ENCODE measurements around the gene KRTAP22-2. TPM values are rescaled to one million over a fixed set of nuclear protein-coding genes. Genes with fewer than 3 reads are reported as not detected.

The KRTAP22-2 gene
- total RNA-seq, 2 experiments from 2014 or later: not detected

- H3K4me3 ChIP-seq (ENCODE audit: low read length): no peak overlapping the region
- DNase-seq: no peak
- no peaks in the 10 kb centered on the region for H3K4me1 ChIP-seq (ENCODE audit: insufficient read depth, low read length)
- ChIA-PET POLR2A (no interaction called here), CTCF (no interaction called here)
- H3K27ac Mint-ChIP-seq: no peak overlapping the region
- H3K27me3 ChIP-seq (ENCODE audit: control insufficient read depth in 1 of 2, insufficient read depth in 2 of 2, low read length in 2 of 2): no peaks in the 10 kb centered on the region
- no peaks in the 10 kb centered on the region for H3K36me3 ChIP-seq (ENCODE audit: insufficient read depth, low read length)
- H3K4me1 Mint-ChIP-seq (ENCODE audit: low read depth): no peaks in the 10 kb centered on the region
- H3K27ac ChIP-seq (ENCODE audit: low read depth in 1 of 2, low read length in 2 of 2): no peak overlapping the region
- H3K4me3 Mint-ChIP-seq: no peak overlapping the region
- H3K27me3 Mint-ChIP-seq: no peaks in the 10 kb centered on the region
- no peaks in the 10 kb centered on the region for H3K36me3 Mint-ChIP-seq (ENCODE audit: low read depth)
- TF ChIP-seq, protein P1, sequence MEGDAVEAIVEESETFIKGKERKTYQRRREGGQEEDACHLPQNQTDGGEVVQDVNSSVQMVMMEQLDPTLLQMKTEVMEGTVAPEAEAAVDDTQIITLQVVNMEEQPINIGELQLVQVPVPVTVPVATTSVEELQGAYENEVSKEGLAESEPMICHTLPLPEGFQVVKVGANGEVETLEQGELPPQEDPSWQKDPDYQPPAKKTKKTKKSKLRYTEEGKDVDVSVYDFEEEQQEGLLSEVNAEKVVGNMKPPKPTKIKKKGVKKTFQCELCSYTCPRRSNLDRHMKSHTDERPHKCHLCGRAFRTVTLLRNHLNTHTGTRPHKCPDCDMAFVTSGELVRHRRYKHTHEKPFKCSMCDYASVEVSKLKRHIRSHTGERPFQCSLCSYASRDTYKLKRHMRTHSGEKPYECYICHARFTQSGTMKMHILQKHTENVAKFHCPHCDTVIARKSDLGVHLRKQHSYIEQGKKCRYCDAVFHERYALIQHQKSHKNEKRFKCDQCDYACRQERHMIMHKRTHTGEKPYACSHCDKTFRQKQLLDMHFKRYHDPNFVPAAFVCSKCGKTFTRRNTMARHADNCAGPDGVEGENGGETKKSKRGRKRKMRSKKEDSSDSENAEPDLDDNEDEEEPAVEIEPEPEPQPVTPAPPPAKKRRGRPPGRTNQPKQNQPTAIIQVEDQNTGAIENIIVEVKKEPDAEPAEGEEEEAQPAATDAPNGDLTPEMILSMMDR (IDR thresholded peaks at IDR 0.05): no peak
- H3K9me3 ChIP-seq (ENCODE audit: control insufficient read depth in 1 of 2, insufficient read depth in 1 of 2, low read length in 2 of 2): peaks cover 0 to 4% of the 10 kb centered on the region in 2 experiments
- peaks cover 3% of the 10 kb centered on the region for H3K9me3 Mint-ChIP-seq
- intact Hi-C loops (cut with DNase I, micrococcal nuclease): no loop called here
- ATAC-seq (ENCODE audit: poor library complexity): no peak
These were observed 39.0 kb upstream of the KRTAP22-2 start for GRCh38 chr21:30629200-30629599.

- Mint-ChIP-seq H3K27ac (no peak overlapping the region), H3K27me3 (peaks cover 3% of the 10 kb centered on the region), H3K4me1 (ENCODE audit: low read depth) (no peaks in the 10 kb centered on the region), H3K4me3 (no peak overlapping the region), H3K9me3 (peaks cover 3% of the 10 kb centered on the region), H3K36me3 (ENCODE audit: low read depth) (no peaks in the 10 kb centered on the region)
- no peak overlapping the region for H3K4me3 ChIP-seq (ENCODE audit: low read length)
- DNase-seq (no peak), ATAC-seq (ENCODE audit: poor library complexity) (no peak)
- H3K36me3 ChIP-seq (ENCODE audit: insufficient read depth, low read length): no peaks in the 10 kb centered on the region
- no peaks in the 10 kb centered on the region for H3K4me1 ChIP-seq (ENCODE audit: insufficient read depth, low read length)
- ChIA-PET POLR2A (no interaction called here), CTCF (no interaction called here)
- TF ChIP-seq, protein P1 (IDR thresholded peaks at IDR 0.05): no peak
- no peaks in the 10 kb centered on the region for H3K27me3 ChIP-seq (ENCODE audit: control insufficient read depth in 1 of 2, insufficient read depth in 2 of 2, low read length in 2 of 2)
- H3K9me3 ChIP-seq (ENCODE audit: control insufficient read depth in 1 of 2, insufficient read depth in 1 of 2, low read length in 2 of 2): peaks cover 0 to 4% of the 10 kb centered on the region in 2 experiments
- intact Hi-C loops (cut with DNase I, micrococcal nuclease): no loop called here
- no peak overlapping the region for H3K27ac ChIP-seq (ENCODE audit: low read depth in 1 of 2, low read length in 2 of 2)
These were observed 37.9 kb upstream of the KRTAP22-2 start for GRCh38 chr21:30628109-30628508.

DNA sequence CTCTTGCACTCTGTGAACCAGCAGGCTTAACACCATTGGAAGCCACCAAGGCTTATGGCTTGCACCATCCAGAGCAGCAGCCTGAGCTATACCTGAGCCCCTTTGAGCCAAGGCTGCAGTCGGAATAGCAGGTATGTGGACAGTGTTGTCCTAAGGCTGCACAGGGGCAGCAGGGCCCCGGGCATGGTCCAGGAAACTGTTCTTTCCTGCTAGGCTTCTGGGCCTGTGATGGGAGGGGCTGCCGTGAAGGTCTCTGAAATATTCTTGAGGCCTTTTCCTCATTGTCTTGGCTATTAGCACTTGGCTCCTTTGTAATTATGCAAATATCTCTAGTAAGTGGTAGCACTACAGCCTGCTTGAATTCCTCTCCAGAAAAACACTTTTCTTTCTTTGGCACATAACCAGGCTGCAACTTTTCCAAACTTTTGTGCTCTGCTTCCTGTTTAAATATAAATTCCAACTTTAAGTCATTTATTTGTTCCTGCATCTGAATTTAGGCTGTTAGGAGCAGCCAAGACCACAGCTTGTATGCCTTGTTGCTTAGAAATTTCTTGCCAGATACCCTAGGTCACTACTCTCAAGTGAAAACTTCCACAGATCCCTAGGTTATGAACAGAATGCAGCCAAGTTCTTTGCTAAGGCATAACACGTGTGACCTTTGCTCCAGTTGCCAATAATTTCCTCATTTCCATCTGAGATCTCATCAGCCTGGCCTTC lies 35.4 kb upstream of the KRTAP22-2 start:
- no peak overlapping the region for H3K27ac ChIP-seq (ENCODE audit: low read depth in 1 of 2, low read length in 2 of 2)
- Mint-ChIP-seq H3K9me3 (peaks cover 3% of the 10 kb centered on the region), H3K36me3 (ENCODE audit: low read depth) (no peaks in the 10 kb centered on the region), H3K27ac (no peak overlapping the region), H3K27me3 (peaks cover 4% of the 10 kb centered on the region), H3K4me3 (no peak overlapping the region), H3K4me1 (ENCODE audit: low read depth) (no peaks in the 10 kb centered on the region)
- ATAC-seq (ENCODE audit: poor library complexity) (no peak), DNase-seq (no peak)
- no peaks in the 10 kb centered on the region for H3K27me3 ChIP-seq (ENCODE audit: control insufficient read depth in 1 of 2, insufficient read depth in 2 of 2, low read length in 2 of 2)
- intact Hi-C loops (cut with DNase I, micrococcal nuclease): no loop called here
- POLR2A ChIA-PET: no interaction called here
- H3K36me3 ChIP-seq (ENCODE audit: insufficient read depth, low read length): no peaks in the 10 kb centered on the region
- CTCF ChIA-PET: no interaction called here
- H3K4me1 ChIP-seq (ENCODE audit: insufficient read depth, low read length): no peaks in the 10 kb centered on the region
- peaks cover 0 to 4% of the 10 kb centered on the region in 2 experiments for H3K9me3 ChIP-seq (ENCODE audit: control insufficient read depth in 1 of 2, insufficient read depth in 1 of 2, low read length in 2 of 2)
- TF ChIP-seq, protein P1 (IDR thresholded peaks at IDR 0.05): no peak
- no peak overlapping the region for H3K4me3 ChIP-seq (ENCODE audit: low read length)

Data from CD4-positive, alpha-beta T cell (primary cell).